IPS-18c (cell line): ENCODE measurements around the gene TMBIM4.

Experiments used
- H3K4me3 ChIP-seq: 2 replicates; pipeline ENCODE4 v1.7.0; 2013; ENCODE audit warnings: low read depth, mild to moderate bottlenecking, low read length, moderate library complexity; ENCODE audit not compliant: insufficient read depth
- H3K9me3 ChIP-seq: one replicate; pipeline ENCODE4 v1.6.1; 2013; ENCODE audit warnings: mild to moderate bottlenecking, low read length, moderate library complexity; ENCODE audit not compliant: control insufficient read depth, insufficient read depth

TMBIM4 gene

DNA sequence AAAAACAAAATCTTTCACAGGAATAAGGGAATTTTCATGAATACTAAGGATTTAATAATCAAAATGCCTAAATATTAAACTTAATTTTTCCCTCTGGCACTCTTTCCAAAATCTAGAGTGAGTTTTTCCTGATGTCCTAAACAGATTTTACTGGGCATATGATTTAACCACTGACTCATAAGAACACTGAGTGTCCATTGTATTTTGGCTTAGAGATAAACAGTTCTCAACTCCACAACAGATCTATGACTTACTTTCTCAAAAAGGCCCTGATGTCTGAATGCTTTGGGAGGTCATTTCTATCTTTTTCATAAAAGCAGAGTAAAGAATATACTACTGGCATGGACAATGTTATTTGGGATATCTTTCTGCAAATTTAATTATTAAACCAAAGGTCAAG is 15.0 kb downstream of the TMBIM4 start:
- Histone ChIP-seq H3K4me3 (no peak overlapping the region), H3K9me3 (no peaks in the 10 kb centered on the region)

DNA sequence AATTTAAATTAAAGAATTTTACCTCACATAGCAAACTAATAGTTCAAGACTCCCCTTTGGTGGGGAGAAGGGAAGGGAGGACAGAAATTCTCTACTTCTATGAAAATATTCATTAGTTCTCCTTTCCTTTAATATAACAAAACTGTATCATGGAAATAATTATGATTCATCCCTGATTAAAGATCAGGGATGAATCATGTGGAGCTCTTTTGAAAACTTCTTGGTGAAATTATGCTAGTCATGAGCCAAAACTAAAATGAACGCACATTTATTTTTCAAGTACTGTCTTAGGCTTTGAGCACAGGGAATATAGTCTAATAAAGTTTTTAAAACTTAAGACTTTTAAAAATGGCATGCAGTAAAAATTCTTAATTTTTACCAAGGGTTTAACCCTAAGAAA is 17.1 kb downstream of the TMBIM4 start:
- H3K9me3 ChIP-seq: no peaks in the 10 kb centered on the region
- H3K4me3 ChIP-seq: no peak overlapping the region

DNA sequence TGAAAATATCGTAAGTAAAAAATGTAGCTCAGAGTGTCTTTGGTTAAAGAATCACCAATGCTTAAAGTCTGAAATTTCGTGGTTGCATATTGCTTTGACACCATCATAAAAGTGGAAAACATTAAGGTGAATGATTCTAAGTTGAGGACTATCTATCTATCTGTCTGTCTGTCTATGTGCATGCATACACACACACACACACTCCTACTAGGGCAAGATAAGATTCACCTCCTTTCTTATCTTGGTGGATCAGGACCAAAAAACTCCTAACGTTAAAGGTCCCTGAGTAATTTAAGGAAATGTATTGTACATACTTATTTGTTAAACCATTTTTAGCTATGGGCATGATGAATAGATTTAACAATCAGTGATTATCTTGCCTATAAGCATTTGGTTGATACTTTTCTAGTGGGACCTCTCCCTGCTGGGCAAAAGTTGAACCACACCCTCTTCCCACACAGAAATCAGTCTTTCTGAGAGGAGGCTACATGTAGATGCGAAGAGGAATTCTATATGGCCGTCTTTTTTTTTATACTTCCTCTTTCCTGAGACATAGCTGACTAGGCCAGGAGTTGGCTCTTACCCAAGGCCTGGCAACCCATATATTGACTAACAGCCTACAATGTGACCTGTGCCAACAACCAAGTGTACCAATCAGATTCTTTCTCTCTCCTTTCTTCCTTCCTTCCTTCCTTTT is 19.9 kb downstream of the TMBIM4 start:
- no peaks in the 10 kb centered on the region for H3K9me3 ChIP-seq
- no peak overlapping the region for H3K4me3 ChIP-seq

DNA sequence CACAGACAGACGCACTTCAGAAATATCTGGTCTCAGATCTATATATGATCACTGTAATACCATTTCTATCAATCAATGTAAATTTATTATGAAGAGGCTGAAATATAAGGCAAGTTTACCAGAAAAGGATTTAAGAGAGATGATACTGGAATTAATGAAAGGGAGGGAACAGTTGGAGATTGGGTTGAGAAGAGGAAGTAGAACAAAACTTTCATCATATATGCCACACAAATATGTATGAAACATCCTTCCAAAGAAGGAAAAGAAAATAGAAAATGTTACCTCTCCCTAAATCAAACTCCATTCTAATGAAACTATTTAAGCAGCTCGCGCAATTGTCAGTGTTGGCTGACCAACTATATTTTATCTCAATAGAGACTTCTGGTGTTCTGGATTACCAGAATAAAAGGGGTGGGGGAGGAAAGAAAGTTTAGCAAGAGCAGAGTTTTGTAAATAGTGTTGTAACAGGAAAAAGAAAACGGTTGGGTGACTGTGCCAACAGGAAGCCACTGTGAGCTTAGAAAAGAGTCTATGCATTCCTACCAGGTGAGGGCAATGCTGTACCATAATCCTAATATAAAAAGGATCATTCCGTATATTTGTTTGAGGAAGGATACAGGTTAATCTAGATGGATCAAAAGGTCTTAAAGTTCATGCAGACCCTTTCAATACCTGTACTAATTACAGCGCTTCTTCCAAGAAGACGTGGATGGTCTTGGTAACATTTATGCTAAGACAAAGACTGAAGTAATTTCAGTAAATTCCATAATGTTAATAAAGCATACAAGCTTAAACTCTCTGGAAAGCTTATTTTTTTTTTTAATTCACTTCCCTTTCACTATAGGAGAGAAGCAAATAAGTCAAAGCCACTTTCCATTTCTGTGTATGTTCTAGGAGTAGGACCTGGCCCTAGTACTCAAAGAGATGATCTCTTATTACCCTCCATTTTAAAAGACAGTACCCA is 24.7 kb downstream of the TMBIM4 start:
- no peaks in the 10 kb centered on the region for H3K9me3 ChIP-seq
- no peak overlapping the region for H3K4me3 ChIP-seq

DNA sequence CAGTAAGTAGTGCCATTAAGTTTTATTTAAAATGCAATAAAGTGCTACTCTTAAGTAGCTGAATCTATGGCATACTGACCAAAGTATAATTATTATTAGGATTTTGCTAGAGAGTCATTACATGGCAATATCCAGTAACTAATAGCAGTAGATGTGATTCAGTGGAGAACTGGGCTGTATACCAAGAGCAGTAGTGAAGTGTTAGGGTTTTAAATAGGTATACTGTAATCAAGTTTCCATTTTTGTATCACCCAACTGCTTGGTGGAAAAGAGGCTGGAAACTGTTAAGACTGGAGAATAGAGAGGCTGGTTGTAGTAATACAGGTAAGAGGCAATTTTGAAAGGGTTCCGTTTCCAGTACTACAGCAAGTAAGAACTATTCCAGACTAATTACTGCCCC is 25.9 kb downstream of the TMBIM4 start:
- H3K4me3 ChIP-seq: no peak overlapping the region
- H3K9me3 ChIP-seq: no peaks in the 10 kb centered on the region

DNA sequence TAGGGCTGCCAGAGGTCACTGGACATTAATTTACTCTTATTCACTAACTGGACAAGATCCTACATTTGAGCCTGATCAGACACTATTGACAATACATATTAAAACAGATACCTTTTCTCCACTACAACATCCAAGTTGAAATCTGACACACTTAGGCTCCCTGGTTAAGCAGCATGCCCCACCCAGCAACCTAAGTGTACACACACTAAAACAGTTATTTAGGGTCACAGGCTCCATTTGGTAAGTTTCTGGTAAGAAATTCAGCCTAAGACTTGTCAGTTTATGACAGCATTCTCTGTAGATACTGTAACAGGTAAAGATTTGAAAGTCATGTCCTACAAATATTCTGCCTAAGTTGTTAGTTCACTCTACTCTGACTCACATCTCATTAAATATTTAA is 27.0 kb downstream of the TMBIM4 start:
- Histone ChIP-seq H3K9me3 (no peaks in the 10 kb centered on the region), H3K4me3 (no peak overlapping the region)

DNA sequence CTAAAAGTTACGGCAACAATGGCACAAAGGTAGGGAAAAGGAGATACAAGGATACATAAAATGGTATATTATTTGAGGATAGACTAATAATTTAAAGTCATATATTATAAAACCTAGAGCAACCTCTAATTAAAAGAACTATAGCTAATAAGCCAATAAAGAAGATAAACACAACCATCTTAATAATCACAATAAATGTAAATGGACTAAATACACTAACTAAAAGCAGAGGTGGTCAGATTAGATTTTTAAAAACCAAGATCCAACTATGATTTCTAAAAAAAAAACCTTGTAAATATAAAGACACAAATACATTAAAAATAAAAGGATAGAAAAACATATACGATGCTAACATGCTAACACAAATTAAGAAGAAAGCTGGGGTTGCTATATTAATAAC is 28.5 kb downstream of the TMBIM4 start:
- Histone ChIP-seq H3K9me3 (no peaks in the 10 kb centered on the region), H3K4me3 (no peak overlapping the region)

DNA sequence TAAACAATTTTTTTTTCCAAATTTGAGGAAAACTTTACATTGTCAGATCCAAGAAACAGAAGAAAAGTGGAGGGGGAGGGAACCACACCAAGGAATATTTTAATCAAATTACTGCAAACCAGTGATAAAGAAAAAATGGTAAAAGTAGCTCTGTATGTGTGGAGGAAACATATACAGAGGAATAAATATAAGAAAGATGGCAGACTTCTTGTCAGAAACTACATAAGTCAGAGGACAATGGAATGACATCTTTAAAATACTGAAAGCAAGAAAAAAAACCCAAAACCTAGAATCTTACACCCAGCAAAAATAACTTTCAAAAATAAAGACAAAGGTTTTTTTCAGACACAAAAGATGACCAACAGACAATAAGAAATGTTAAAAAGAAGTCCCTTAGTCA is 29.1 kb downstream of the TMBIM4 start:
- Histone ChIP-seq H3K9me3 (no peaks in the 10 kb centered on the region), H3K4me3 (no peak overlapping the region)

DNA sequence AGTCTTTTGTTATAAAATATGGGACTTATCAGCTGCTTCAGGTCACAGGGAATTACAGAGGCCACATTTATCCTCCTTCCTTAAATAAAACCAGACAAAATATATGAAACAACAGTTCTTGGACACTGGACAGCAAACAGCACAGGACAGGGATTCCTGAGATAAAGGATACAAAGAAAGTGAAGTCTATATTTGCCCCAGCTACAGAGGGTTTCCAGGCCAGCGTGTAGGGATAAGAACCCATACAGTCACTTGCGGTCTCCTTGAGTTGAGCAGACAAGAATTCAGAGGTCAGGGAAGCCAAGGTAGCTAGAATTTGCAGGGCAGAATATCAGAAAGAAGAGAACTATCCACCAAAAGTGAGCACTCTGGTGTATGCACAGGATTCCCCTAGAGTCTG is 30.5 kb downstream of the TMBIM4 start:
- Histone ChIP-seq H3K4me3 (no peak overlapping the region), H3K9me3 (no peaks in the 10 kb centered on the region)

DNA sequence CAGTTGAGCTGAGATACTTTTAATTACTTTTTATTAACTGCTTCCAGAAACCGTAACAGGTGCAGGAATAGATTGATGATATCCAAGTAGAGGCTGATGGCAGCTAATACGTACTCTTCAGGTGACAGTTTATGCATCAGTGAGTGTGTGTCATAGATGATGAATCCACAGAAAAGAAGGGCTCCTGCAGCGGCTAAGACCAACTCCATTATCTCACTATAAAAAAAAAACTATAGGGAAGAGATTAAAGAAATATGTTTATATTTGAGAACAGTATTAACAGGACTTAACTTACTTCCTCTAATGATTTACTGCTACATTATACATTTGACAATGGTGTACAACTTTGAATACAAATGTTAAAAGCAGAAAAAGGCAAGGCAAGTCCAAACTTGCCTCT is 31.9 kb downstream of the TMBIM4 start:
- no peak overlapping the region for H3K4me3 ChIP-seq
- H3K9me3 ChIP-seq: no peaks in the 10 kb centered on the region

DNA sequence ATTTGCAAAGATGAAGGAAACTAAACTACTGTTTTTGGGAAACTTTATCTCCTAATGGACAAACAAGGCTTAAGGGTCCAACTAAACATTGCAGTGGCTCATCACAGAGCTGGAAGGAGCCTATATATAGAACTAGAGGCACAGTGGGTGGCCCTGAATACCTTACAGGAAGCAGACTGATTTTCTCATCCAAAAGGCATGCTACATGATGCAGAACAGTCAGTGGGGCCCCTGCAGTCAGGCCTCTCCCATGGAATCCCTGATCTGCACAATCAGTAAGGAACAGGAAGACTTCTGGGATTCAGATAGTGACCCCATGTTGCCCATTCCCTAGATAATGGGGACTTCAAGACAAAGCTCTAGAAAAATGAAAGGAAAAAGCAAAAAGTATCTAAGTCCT is 37.4 kb downstream of the TMBIM4 start:
- Histone ChIP-seq H3K4me3 (no peak overlapping the region), H3K9me3 (no peaks in the 10 kb centered on the region)

DNA sequence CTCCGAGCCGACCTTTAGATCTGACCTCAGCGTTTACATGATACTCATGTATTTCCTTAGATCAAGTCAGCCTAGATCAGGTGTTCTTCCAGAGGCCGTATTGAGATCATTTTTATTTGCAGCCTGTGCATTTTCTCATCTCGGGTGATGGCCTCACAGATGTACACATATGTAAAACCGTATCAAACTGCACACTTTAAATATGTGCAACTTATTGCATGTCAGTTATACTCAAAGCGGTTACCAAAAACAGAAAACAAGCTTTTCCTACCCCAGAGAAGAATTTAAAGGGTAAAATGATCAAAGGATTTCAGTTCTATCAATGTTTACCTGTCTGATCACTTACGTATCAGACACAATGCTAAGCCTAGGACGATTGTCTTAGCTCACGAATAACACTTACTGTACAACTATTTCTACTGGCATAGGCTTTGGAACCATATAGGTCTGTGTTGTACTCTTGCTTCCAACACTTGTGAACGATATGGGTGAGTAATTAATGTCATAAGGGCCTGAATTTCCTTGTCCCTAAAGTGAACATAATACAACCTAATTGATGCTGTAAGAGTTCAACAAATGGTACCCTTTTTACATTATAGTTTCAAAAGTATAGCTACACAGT is 38.6 kb downstream of the TMBIM4 start:
- Histone ChIP-seq H3K9me3 (no peaks in the 10 kb centered on the region), H3K4me3 (peak overlapping the region; percentile 78)

DNA sequence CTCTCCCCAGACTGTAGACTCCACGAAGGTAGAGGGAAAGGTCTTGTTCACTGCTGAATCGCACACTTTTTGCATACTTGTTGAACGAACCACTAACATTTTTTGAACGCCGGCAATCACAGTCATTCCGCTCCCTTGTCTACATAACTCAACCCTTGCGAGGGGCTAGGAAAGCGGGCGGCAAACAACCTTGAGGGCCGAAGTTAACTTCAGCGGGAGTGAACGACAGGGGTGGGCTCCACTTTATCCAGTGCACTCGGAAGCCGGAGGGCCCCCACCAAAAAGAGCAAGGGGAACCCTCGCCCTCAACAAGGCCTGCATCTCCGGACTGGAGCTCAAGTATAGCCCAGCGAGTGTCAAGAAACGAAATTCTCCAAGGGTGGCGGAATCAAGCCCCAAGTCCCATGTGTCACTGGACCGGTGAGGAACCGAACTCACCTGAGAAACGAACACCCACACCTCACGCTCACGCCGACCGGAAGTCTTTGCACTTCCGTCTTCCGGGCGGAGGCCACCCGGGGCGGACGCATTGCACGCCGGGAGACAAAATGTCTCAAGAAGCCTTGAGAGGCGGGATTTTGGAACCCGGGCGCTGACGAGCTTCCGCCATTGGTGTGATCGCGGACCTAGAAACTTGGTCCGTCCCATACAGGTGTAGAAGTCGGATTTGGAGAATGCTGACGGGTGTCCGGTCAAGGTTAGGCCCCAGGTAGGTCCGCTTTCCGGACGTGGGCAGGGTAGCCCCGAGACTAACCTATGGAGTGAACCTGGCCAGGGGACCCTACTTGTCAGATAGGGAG is 39.3 kb downstream of the TMBIM4 start, which contains the start of gene LLPH:
LLPH (minus strand) TSS at position 484 of the 800 bp plus-strand sequence. CDS start 1,644 bp downstream, outside the sequence.
- Histone ChIP-seq H3K4me3 (peak within 1 kb of the TSS; percentile 78), H3K9me3 (no peaks in the 10 kb centered on the region)

DNA sequence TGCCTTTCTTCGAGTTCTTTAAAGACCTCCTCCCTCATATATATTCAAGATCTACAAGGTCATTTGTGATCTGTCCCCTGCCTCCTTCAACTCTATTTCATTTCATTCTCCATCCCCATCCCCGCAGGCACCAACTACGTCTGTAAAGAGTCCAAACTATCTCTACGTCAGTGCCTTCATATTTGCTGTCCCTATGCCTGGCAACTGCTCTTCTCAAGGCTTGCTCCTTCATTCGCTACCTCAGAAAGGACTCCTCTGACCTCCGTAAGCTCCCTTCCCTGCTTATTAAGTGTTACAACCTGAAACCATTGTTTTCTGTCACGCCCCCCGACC is 39.9 kb downstream of the TMBIM4 start:
- no peaks in the 10 kb centered on the region for H3K9me3 ChIP-seq

DNA sequence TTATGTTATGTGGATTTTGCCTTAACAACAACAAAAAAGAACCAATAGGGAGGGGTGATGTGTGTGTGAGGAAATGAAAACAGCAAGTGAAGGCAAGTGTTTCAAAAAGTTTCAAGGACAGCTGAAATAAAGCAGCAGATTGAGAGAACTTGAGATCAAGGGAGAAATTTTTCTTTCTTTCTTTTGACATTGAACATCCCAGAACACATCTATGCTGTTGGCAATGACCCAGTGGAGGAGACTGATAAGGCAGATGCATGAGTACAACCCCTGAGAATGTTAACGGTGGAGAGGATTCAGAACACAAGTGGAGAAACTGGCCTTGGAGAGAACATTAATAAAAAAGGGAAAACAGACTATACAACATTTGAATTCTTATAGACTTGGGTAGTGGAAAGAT is 42.1 kb downstream of the TMBIM4 start:
- H3K4me3 ChIP-seq: no peak overlapping the region
- no peaks in the 10 kb centered on the region for H3K9me3 ChIP-seq

More for the DNA sequence above, 39.9 kb downstream of the TMBIM4 start:
- peak overlapping the region; percentile 78 for H3K4me3 ChIP-seq

DNA sequence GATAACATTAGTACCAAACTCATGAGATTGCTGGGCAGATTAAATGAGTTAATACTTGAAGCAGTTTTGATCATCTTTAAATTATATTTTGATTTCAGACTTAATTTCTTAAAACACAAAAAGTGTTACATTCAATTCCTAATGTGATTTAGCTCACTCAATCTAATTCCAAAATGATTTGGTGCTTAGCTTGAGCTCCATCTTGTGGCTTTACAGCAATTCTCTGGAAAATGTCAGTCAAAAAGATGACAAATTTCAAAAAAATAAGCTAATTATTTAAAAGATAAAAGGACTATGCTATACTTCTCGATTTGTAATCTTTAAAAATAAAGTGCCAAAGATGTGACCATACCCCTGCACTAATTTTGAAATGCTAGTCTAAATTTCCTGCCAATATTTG is 49.3 kb downstream of the TMBIM4 start:
- Histone ChIP-seq H3K9me3 (no peaks in the 10 kb centered on the region), H3K4me3 (no peak overlapping the region)

DNA sequence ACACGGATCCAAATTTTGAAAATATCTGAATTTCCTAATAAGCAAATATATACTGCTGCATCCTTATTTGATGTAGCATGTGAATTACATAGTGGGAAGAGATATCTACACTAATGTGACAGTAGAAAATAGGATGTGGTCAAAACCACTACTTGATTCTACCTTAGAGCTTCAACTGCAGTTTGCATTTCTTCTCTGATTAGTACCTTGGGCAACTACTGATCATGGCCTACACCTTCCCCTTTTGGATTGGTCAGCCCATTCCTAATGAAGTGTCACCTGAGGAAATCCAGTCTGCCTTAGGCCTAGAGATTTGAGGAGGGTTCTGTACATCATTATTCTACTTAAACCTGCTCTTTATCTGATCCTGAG is 49.9 kb downstream of the TMBIM4 start:
- Histone ChIP-seq H3K9me3 (no peaks in the 10 kb centered on the region), H3K4me3 (no peak overlapping the region)
